Measurements from ENCODE around the gene NAA11.
"Not testable (repeated sequence)": the region's sequence is repeated elsewhere in the genome, so short reads cannot be mapped to it uniquely, and the experiment has no call there.

NAA11 gene

DNA sequence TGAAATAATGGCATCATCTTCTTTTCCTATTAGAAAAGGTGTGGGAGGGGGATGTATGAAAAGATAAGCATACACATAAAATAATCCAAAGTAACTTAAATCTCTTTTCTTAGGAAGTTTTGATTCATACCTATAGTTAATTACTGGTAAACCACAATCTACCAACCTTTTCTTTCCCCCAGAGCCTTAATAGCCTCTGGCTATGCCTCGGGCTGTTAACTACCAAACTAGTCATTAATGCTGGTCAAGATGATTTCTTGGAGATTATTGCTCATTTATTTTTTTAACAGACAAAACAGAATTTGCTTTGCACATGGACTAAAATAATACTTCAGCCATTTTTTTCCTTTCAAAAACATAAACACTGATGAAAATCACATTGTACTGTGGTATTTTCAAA lies 16.9 kb downstream of the NAA11 start:
- no peak for DNase-seq (ENCODE audit: low read depth)

DNA sequence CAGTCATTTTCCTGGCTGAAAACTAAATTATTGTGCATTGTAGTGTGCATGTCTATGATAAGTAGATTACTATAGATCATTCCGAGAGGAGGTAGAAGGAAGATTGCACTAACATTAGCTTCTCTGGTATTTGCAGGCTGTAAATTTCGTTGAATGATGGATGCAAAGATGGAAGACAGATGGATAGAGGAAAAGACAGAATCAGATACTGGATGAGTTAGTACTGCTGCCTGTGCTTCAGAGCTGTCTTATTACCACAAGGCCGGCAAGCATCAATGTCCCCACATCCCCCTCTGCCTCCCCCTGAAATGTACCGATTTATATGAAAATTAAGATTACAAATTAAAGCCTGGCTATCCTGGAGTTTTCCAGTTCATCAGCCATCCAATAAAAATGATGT lies 17.7 kb downstream of the NAA11 start:
- no peak for DNase-seq (ENCODE audit: low read depth)

- DNase-seq (ENCODE audit: low read depth) = no peak
Observed at GRCh38 chr4:79306795-79307194, 19.1 kb downstream of the NAA11 start.

- no peak for DNase-seq (ENCODE audit: low read depth)
Observed at GRCh38 chr4:79300280-79300679, 25.6 kb downstream of the NAA11 start.

GRCh38 chr4:79298484-79298883 lies 27.4 kb downstream of the NAA11 start:
- DNase-seq (ENCODE audit: low read depth) = no peak

DNA sequence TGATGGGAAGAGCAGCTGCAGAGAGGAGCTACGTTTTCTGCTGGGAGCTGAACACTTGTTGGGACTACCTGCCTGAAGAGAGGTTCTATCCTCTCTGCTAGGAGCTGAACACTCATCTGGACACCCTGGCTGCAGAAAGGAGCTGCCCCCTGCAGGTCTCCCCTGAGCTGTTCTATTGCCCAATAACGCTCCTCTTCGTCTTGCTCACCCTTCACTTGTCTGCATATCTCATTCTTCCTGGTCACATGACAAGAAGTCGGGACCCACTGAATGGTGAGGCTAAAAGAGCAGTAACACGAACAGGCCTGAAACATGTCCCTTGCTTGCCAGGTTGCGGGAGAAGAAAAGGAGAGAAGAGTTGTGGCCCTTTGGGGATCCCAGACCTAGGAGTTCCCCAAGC lies 27.8 kb downstream of the NAA11 start:
- no peak for DNase-seq (ENCODE audit: low read depth)

- DNase-seq (ENCODE audit: low read depth) = no peak
Observed at GRCh38 chr4:79297479-79297878, 28.4 kb downstream of the NAA11 start.

DNA sequence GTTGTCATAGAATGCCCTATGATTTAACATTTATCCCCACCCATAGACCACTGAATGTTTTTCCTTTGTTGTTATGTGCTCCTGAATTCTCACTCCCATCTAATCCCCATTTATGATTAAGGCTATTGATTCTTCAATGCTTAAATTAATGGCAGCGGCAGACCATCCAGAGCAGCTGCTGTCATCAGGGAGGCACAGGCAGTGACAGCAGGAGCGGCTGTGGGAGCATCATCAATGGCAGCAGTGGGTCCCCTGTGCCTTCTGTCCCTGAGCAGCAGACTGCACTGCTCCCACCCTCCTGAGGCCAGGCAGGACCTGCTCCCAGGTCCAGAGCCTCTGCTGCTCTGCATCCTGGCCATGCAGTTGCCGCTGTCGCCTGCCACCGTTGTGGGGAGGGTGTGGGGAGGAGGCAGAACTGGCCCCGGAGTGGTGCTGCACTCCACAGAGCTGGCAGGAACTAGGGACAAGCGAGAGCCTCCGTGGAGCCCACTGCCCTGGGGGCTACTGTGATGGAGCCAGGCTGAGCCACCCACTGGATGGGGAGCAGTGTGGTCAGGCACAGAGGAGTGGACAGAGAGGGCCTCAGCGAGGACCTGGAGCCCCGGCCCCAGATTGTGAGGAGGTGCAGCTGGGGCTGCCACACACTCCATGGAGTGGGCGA lies 29.0 kb downstream of the NAA11 start:
- no peak for DNase-seq (ENCODE audit: low read depth)

DNA sequence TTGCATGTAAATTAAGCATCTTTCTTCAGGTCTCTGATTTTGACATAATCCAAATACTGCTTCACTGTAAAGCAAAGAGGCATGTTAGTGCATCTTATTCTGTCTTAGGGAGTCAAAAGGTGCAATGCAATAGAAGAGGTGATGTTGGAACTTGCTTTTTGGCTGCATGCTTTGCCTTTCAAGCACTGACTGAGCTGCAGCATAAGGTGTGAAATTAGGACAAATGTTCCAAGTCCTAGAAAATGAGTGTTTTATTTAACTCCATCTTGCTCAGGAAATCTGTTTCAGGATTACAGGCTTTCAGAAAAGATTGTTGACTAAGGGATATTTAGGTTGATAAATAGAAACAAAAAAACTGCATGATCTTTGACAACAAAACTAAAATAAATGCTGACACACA lies 30.8 kb downstream of the NAA11 start:
- DNase-seq (ENCODE audit: low read depth) = no peak

DNA sequence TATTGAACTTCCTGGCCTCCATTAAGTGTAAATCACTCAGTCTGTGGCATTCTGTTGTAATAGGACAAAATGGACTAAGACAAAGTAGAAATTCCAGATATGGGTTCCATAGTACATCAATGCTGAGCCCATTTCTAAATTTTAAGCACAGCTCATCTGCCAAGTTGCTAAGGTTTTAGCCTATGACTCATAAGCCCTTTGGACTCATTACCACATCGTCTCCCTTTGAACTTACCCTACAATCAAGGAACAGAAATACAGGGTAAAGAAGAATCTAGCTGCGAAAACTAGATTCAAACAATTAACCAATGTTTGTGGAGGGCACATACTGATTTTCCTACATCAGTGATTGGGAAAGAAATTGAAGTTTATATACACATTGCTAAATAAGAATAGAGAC lies 31.8 kb downstream of the NAA11 start:
- no peak for DNase-seq (ENCODE audit: low read depth)

DNA sequence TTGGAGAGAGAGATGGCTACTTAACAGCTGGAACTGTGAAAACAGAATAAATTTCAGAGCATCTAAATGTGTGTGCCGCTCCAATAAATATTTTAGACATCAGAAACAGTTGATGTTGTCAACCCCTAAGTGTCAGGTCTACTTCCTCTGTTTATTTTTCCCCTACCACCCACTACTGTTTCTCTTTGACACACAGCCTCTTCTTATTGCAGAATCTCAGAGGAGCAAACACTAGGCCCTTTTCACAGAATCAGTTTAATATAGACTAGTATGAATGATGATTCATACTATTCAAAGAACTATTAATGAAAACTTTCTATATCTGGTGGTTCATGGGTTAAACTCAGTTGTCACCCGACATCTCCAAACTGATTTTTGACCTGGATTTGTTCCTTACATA lies 33.9 kb downstream of the NAA11 start:
- no peak for DNase-seq (ENCODE audit: low read depth)

- DNase-seq (ENCODE audit: low read depth) = no peak
Observed at GRCh38 chr4:79290376-79290775, 35.5 kb downstream of the NAA11 start.

DNA sequence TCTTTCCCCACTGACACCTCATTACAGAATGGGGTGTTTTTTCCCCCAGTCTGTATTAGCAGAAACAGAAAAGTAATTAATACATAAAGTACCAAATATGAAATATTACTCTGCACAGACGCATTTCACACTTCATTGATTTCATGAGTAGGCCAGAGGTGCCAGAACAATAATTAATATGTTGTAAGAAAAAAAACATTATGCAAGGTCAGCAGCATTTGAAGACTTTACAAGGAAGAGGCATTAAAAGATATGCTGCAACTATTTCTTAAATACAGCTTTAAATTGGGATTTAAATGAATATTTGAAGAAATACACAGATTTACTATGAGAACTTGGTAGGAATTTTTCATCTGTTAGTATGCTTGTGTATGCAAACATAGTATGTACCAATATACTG lies 37.7 kb downstream of the NAA11 start:
- DNase-seq (ENCODE audit: low read depth) = no peak

GRCh38 chr4:79287718-79288117 lies 38.1 kb downstream of the NAA11 start:
- DNase-seq (ENCODE audit: low read depth) = no peak

- DNase-seq (ENCODE audit: low read depth) = no peak
Observed at GRCh38 chr4:79287076-79287475, 38.8 kb downstream of the NAA11 start.

DNA sequence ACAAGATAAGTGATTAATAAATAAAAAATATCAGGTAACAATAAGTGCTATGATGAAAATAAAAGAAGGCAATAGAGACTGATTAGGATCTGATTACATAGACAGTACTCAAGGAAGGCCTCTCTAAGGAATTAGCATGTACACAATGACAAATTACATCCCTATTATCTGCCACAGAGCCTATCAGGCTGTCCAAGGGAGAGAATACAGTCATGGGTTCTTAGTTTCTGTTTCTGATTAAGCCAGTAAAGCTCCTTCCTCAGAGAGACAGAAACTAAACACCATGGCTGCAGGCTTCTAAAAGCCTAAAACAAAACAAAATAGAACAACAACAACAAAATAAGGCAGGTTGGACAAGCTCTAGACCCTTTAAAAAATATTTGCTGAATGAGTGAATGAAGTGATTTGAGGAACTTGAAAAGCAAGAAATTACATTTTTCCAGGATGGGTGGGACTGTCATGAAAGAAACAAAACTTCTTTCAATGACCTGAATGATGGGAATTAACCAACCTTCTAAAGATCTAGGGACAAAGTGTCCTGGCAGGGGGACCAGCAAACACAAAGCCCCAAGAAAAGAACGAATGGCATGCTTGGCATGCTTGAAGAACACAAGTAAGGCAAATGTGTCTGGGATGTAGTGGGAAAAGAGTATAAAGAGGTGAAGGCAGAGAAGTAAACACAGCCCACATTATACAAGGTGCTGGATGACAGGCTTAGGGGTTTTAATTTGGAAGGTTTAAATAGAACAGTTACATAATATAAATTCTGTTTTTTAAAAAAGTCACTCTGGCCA lies 44.1 kb downstream of the NAA11 start:
- no peak for DNase-seq (ENCODE audit: low read depth)

DNA sequence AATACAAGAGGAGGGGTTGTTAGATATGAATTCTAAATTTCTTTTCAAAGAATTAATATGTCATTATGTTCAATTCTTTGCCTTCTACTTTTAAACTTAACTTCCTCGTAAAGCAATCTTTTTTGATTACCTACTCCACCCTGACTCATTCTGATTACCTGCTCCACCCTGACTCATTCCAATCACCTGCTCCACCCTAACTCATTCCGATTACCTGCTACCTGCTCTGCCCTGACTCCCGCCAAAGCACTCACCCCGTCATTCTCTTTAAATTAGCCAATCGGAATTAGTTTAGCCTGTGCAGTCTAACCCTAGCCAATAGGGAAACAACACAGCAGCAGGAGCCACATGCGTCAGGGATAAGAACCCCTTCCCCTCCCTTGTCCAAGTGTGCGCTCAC lies 48.4 kb downstream of the NAA11 start:
- DNase-seq (ENCODE audit: low read depth) = not testable (repeated sequence)

DNA sequence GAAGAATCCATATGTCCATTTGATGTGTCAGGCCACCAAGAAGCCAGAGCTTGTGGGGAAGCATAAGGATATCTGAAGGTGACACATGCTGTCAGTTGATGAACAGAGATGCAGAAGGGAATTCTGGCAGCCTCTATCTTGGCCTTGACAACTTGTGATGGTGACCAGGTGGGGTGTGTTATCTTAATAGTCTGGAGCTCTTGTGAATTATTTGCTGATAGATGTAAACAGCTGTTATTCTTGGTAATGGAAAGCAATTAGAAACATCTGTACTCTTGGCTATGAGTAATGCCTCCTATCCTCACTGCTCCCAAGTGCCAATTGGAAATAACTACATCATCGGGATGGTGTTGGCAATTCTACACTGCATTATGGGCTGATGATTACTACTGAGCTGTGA lies 51.9 kb downstream of the NAA11 start:
- DNase-seq (ENCODE audit: low read depth) = no peak

- no peak for DNase-seq (ENCODE audit: low read depth)
Observed at GRCh38 chr4:79272761-79273160, 53.1 kb downstream of the NAA11 start.

- no peak for DNase-seq (ENCODE audit: low read depth)
Observed at GRCh38 chr4:79272126-79272525, 53.7 kb downstream of the NAA11 start.

DNA sequence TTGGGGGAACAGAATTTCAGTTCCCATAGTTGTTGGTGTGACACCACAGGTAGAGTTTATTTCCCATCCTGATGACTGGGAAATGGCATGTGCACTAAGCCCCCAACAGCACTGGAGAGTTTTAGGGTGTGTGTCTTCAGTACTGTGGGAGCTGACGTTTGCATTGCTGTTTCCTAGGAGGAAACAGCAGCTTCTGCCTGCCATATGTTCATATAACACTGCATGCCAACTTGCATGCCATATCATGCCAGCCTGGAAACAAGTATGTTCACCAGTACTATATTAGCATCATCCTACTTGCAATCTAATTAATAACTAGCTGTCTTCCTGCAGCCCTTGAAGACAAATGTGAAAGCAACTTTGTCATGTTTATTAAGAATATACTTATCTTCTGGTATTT lies 58.2 kb downstream of the NAA11 start:
- no peak for DNase-seq (ENCODE audit: low read depth)
